Measurements from ENCODE around the gene SMG5.

The SMG5 gene

GRCh38 chr1:156244712-156245111 lies 37.9 kb downstream of the SMG5 start:
- TF ChIP-seq ZNF274 (IDR thresholded peaks at IDR 0.05; ENCODE audit: low read depth, low read length): no peak
- no peak overlapping the region for H3K4me3 ChIP-seq (ENCODE audit: low read length)

- TF ChIP-seq ZNF274 (IDR thresholded peaks at IDR 0.05; ENCODE audit: low read depth, low read length): no peak
- no peak overlapping the region for H3K4me3 ChIP-seq (ENCODE audit: low read length)
Measured at GRCh38 chr1:156244126-156244525, 38.5 kb downstream of the SMG5 start.

GRCh38 chr1:156242738-156243137 lies 39.9 kb downstream of the SMG5 start:
- H3K4me3 ChIP-seq (ENCODE audit: low read length): no peak overlapping the region
- TF ChIP-seq ZNF274 (IDR thresholded peaks at IDR 0.05; ENCODE audit: low read depth, low read length): no peak

- no peak for TF ChIP-seq ZNF274 (IDR thresholded peaks at IDR 0.05; ENCODE audit: low read depth, low read length)
- no peak within 1 kb of the TSS for H3K4me3 ChIP-seq (ENCODE audit: low read length)
Measured at GRCh38 chr1:156241926-156242325, 40.7 kb downstream of the SMG5 start, which contains the start of gene BGLAP. BGLAP (plus strand) TSS chr1:156242184; CDS start chr1:156242232, 48 bp downstream.

GRCh38 chr1:156241311-156241811 lies 41.3 kb downstream of the SMG5 start:
- no peak overlapping the region for H3K4me3 ChIP-seq (ENCODE audit: low read length)
- no peak for TF ChIP-seq ZNF274 (IDR thresholded peaks at IDR 0.05; ENCODE audit: low read depth, low read length)

- no peak for TF ChIP-seq ZNF274 (IDR thresholded peaks at IDR 0.05; ENCODE audit: low read depth, low read length)
- H3K4me3 ChIP-seq (ENCODE audit: low read length): no peak overlapping the region
Measured at GRCh38 chr1:156238248-156238647, 44.4 kb downstream of the SMG5 start.

- no peak for TF ChIP-seq ZNF274 (IDR thresholded peaks at IDR 0.05; ENCODE audit: low read depth, low read length)
- H3K4me3 ChIP-seq (ENCODE audit: low read length): no peak overlapping the region
Measured at GRCh38 chr1:156236164-156236563, 46.5 kb downstream of the SMG5 start.

- no peak for TF ChIP-seq ZNF274 (IDR thresholded peaks at IDR 0.05; ENCODE audit: low read depth, low read length)
- no peak overlapping the region for H3K4me3 ChIP-seq (ENCODE audit: low read length)
Measured at GRCh38 chr1:156233426-156234127, 49.0 kb downstream of the SMG5 start.

- H3K4me3 ChIP-seq (ENCODE audit: low read length): no peak overlapping the region
- no peak for TF ChIP-seq ZNF274 (IDR thresholded peaks at IDR 0.05; ENCODE audit: low read depth, low read length)
Measured at GRCh38 chr1:156232201-156232894, 50.3 kb downstream of the SMG5 start.

GRCh38 chr1:156230473-156230837 lies 52.2 kb downstream of the SMG5 start:
- no peak for TF ChIP-seq ZNF274 (IDR thresholded peaks at IDR 0.05; ENCODE audit: low read depth, low read length)

GRCh38 chr1:156229809-156230472 lies 52.7 kb downstream of the SMG5 start:
- H3K4me3 ChIP-seq (ENCODE audit: low read length): no peak overlapping the region
- no peak for TF ChIP-seq ZNF274 (IDR thresholded peaks at IDR 0.05; ENCODE audit: low read depth, low read length)

More at GRCh38 chr1:156230473-156230837, 52.2 kb downstream of the SMG5 start:
- H3K4me3 ChIP-seq (ENCODE audit: low read length): no peak overlapping the region

- no peak overlapping the region for H3K4me3 ChIP-seq (ENCODE audit: low read length)
- no peak for TF ChIP-seq ZNF274 (IDR thresholded peaks at IDR 0.05; ENCODE audit: low read depth, low read length)
Measured at GRCh38 chr1:156228501-156228900, 54.1 kb downstream of the SMG5 start.

- no peak for TF ChIP-seq ZNF274 (IDR thresholded peaks at IDR 0.05; ENCODE audit: low read depth, low read length)
- no peak overlapping the region; the same call in 1 of the 2 replicates for H3K4me3 ChIP-seq (ENCODE audit: low read length)
Measured at GRCh38 chr1:156226782-156227181, 55.8 kb downstream of the SMG5 start.

GRCh38 chr1:156226116-156226538 lies 56.5 kb downstream of the SMG5 start:
- no peak for TF ChIP-seq ZNF274 (IDR thresholded peaks at IDR 0.05; ENCODE audit: low read depth, low read length)
- peak overlapping the region; percentile 32; the same call in 1 of the 2 replicates for H3K4me3 ChIP-seq (ENCODE audit: low read length)

Measured in GM08714 (cell line).